ENCODE measurements around the gene ZC3H18.

ZC3H18 gene

DNA sequence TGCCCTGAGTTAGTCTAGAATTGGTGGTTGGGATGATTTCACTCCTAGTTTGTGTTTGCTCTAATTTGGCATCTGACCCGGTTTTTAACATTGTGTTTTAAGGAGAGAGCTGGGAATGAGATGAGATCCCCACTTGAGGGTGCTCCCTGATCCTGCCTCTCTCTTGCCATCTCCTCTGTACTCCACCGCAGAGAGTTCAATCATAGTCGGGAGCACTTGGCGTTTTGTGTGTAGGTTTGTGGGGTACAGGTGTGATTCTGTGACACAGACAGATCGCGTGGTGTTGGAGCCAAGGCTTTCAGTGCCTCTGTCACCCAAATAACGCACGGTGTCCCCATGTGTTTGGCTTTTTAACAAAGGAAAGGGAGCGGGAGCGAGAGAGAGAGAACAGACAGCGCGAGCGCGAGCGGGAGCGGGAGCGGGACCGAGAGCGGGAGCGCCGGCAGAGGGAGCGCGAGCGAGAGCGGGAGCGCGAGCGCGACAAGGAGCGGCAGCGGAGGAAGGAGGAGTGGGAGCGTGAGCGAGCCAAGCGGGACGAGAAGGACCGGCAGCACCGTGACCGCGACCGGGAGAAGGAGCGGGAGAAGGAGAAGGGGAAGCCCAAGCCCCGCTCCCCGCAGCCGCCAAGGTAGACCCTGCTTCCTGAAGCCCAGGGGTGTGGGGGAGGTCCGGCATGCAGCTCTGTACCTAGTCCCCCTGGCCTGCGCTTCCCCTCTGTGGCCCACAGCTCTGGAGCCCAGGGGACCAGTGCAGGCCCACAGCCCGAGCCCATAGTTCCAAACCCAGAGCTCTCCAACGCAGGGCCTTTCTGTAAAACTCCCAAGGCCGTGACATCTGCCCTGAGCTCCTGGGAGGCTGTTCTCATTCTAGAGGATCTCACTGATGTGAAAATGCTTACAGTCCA is 41.0 kb downstream of the ZC3H18 start:
- DNase-seq (ENCODE audit: low read depth), result no peak
- no peak overlapping the region for H3K4me3 ChIP-seq (ENCODE audit: low read depth, low read length)
- TF ChIP-seq, protein P1, sequence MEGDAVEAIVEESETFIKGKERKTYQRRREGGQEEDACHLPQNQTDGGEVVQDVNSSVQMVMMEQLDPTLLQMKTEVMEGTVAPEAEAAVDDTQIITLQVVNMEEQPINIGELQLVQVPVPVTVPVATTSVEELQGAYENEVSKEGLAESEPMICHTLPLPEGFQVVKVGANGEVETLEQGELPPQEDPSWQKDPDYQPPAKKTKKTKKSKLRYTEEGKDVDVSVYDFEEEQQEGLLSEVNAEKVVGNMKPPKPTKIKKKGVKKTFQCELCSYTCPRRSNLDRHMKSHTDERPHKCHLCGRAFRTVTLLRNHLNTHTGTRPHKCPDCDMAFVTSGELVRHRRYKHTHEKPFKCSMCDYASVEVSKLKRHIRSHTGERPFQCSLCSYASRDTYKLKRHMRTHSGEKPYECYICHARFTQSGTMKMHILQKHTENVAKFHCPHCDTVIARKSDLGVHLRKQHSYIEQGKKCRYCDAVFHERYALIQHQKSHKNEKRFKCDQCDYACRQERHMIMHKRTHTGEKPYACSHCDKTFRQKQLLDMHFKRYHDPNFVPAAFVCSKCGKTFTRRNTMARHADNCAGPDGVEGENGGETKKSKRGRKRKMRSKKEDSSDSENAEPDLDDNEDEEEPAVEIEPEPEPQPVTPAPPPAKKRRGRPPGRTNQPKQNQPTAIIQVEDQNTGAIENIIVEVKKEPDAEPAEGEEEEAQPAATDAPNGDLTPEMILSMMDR (conservative IDR thresholded peaks at IDR 0.05; ENCODE audit: low read depth, low read length), result peak; percentile 8

- no peak for DNase-seq (ENCODE audit: low read depth)
- TF ChIP-seq, protein P1 (conservative IDR thresholded peaks at IDR 0.05; ENCODE audit: low read depth, low read length), result no peak
- H3K4me3 ChIP-seq (ENCODE audit: low read depth, low read length), result no peak overlapping the region
Measured at GRCh38 chr16:88613293-88613692, 43.1 kb downstream of the ZC3H18 start.

DNA sequence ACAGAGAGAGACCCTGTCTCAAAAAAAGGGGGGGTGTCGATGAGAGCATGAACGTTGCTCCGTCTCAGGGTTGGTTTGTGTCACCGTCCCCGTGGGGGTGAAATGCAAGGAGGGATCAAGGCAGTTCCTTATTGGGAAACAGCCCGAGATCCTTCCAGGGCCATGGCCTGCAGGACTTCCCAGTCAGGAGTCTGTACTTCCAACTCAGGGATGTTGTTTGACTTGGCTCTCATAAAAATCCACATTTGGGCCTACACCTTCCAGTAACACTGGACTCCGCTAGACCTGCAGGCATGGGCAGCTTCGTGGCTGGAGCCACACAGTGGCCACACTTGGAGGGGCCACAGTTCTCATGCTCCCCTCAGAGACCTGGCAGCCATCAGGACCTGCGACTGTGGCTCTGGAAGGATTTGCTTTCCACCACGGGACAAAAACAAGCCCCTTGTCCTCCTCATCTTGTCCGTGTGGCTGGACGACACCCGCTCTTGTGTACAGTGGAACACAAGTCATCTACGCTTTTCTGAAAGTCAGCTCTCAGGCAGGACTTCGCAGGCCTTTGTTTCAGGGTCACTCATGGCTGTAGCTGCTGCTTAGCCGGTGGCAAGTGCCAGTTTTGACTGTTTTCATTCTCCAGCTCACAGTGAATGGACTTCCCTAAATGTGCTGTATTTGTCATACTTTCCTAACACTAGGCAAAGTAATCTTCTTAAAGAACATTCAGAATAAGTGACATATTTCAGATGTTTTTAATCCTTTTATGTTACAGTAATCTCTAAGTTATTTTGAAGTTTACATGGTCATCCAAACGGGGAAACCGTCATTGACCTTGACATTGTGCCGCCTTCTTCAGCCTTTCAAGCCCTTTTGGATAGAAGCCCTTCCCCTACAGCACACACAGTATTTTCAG is 44.0 kb downstream of the ZC3H18 start:
- TF ChIP-seq, protein P1 (conservative IDR thresholded peaks at IDR 0.05; ENCODE audit: low read depth, low read length), result no peak

GRCh38 chr16:88614818-88615580 is 44.8 kb downstream of the ZC3H18 start:
- DNase-seq (ENCODE audit: low read depth), result no peak
- H3K4me3 ChIP-seq (ENCODE audit: low read depth, low read length), result no peak overlapping the region
- TF ChIP-seq, protein P1 (conservative IDR thresholded peaks at IDR 0.05; ENCODE audit: low read depth, low read length), result no peak

More for the DNA sequence above, 44.0 kb downstream of the ZC3H18 start:
- DNase-seq (ENCODE audit: low read depth), result no peak
- no peak overlapping the region for H3K4me3 ChIP-seq (ENCODE audit: low read depth, low read length)

- H3K4me3 ChIP-seq (ENCODE audit: low read depth, low read length), result no peak overlapping the region
- TF ChIP-seq, protein P1 (conservative IDR thresholded peaks at IDR 0.05; ENCODE audit: low read depth, low read length), result no peak
- no peak for DNase-seq (ENCODE audit: low read depth)
Measured at GRCh38 chr16:88616320-88616719, 46.1 kb downstream of the ZC3H18 start.

DNA sequence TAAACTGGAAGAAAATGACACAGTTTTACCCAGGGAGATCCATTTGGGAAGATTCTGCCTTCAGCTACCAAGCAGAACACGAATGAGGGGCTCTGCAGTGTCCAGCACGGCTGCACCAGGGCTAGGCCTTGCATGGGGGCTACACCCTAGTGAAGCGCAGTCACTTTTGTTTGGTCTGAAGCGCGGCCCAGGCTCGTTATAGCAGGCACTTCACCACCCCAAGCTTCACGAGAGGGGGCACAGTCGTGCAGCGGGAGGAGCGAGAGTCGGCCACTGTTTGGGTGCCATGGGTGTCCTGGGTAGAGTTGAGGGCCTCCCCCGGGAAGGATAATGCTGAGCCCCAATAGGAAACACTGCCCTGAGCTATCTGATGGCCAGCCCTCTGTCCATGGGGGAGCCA is 46.5 kb downstream of the ZC3H18 start:
- TF ChIP-seq, protein P1 (conservative IDR thresholded peaks at IDR 0.05; ENCODE audit: low read depth, low read length), result no peak
- DNase-seq (ENCODE audit: low read depth), result no peak
- no peak overlapping the region for H3K4me3 ChIP-seq (ENCODE audit: low read depth, low read length)

All from choroid plexus epithelial cell (primary cell).